ENCODE results near the gene TMEM235.

Gene TMEM235

DNA sequence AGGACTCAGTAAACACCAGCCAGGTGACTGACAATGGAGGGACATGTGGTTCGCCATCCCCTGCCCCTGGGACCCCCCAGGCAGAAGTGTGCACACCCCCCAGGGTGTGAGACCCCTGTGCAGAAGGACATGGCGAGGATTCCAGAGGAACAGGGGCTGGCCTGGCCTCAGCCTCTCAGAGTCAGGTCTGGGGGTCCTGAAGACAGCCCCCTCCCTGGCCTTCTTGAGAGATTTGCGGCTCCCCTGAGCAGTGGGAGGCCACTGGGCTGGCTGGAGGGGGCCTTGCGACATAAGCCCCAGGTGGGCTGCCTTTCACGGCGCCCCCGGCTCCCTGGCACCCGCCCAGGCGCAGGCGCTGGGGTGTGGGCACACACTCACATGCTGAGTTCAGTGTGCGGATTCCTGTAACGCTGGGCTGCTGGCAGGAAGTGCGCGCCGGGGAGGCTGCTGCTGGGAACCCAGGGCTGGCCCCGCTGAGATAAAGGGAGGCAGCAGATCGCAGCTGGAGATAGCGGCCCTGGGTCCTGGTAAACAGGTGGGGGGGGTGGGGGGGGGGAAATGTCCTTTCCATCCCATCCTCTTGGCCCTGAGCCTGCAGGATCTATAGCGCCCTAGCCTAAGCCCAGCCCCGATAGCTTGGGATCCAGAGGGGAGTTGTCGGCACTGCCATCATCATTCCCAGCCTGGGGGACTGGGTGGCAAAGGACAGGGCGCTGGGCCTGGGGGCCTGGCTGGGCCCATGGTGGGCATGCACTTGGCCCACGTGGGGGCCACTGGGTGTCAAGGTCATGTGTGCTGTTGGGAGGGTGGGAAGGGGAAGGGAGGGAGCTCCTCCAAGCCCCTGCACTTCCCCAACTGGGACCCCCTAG, 27.1 kb downstream of the TMEM235 start:
- H3K4me3 ChIP-seq (ENCODE audit: low read depth, low read length): no peak overlapping the region
- peaks cover 40% of the 10 kb centered on the region for H3K4me1 ChIP-seq (ENCODE audit: control insufficient read depth, insufficient read depth, low read length)
- H3K36me3 ChIP-seq (ENCODE audit: control insufficient read depth, insufficient read depth, low read length): no peaks in the 10 kb centered on the region
- H3K27ac ChIP-seq (ENCODE audit: low read depth, low read length): no peak overlapping the region; the same call in 1 of the 2 replicates
- H3K9ac ChIP-seq (ENCODE audit: low read length): peak overlapping the region; percentile 1
- H3K27me3 ChIP-seq (ENCODE audit: control insufficient read depth, insufficient read depth, low read length): no peaks in the 10 kb centered on the region
- no peaks in the 10 kb centered on the region for H3K9me3 ChIP-seq (ENCODE audit: control insufficient read depth, insufficient read depth, low read depth, low read length)

DNA sequence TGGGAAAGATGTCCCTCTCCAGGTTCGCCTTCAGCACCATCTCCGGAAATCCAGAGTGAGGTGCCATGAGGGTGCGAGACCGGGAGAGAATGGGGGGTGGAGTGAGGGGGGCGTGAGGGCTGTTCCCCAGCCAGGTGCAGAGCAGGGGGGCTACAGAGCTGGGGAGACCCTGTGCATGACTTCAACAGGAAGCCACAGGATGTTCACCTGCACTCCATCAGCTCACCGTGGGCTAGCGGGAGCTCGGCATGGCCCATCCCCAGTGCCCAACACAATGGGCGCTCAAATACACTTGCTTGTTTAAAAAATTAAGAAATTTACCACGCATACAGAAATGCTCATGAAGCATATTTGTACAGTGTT, 27.7 kb downstream of the TMEM235 start:
- no peak overlapping the region for H3K4me3 ChIP-seq (ENCODE audit: low read depth, low read length)
- H3K27ac ChIP-seq (ENCODE audit: low read depth, low read length): no peak overlapping the region
- H3K9ac ChIP-seq (ENCODE audit: low read length): no peak overlapping the region
- H3K27me3 ChIP-seq (ENCODE audit: control insufficient read depth, insufficient read depth, low read length): no peaks in the 10 kb centered on the region
- H3K9me3 ChIP-seq (ENCODE audit: control insufficient read depth, insufficient read depth, low read depth, low read length): no peaks in the 10 kb centered on the region
- H3K4me1 ChIP-seq (ENCODE audit: control insufficient read depth, insufficient read depth, low read length): peaks cover 39% of the 10 kb centered on the region
- H3K36me3 ChIP-seq (ENCODE audit: control insufficient read depth, insufficient read depth, low read length): no peaks in the 10 kb centered on the region

DNA sequence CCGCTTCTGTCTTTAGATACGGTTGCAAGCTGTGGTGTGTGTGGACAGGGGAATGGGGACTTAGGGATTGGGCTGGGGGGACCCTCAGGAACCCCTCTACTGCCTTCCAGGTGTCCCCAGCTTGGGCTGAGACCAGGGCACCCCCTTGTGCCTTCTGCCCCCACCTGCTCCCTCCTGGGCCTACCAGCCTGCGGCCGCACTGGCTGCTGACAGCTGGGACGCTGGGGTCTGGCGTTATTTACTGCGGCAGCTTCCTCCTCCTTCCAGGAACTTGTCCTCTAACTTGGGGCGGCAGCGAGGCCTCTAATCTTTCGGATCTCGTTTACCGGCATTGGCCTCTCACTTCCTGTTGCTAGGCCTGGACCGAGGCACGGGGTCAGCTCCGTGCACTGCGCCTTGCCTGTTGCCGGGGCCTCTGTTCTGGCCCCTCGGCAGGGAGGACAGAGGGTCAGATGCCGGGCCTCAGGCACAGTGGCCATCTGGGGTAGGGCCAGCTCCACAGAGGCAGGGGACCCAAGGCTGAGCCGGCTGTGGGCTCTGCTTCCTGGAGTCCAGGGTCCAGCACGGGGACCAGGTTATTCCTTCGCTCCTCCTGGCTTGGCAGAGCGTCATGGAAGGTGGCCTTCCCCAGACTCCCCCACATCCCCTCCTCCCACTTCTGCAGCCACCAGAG, 31.8 kb downstream of the TMEM235 start:
- no peak overlapping the region for H3K27ac ChIP-seq (ENCODE audit: low read depth, low read length)
- no peak overlapping the region for H3K9ac ChIP-seq (ENCODE audit: low read length)
- H3K9me3 ChIP-seq (ENCODE audit: control insufficient read depth, insufficient read depth, low read depth, low read length): no peaks in the 10 kb centered on the region
- no peaks in the 10 kb centered on the region for H3K27me3 ChIP-seq (ENCODE audit: control insufficient read depth, insufficient read depth, low read length)
- no peaks in the 10 kb centered on the region for H3K36me3 ChIP-seq (ENCODE audit: control insufficient read depth, insufficient read depth, low read length)
- H3K4me3 ChIP-seq (ENCODE audit: low read depth, low read length): no peak overlapping the region
- H3K4me1 ChIP-seq (ENCODE audit: control insufficient read depth, insufficient read depth, low read length): peaks cover 43% of the 10 kb centered on the region

DNA sequence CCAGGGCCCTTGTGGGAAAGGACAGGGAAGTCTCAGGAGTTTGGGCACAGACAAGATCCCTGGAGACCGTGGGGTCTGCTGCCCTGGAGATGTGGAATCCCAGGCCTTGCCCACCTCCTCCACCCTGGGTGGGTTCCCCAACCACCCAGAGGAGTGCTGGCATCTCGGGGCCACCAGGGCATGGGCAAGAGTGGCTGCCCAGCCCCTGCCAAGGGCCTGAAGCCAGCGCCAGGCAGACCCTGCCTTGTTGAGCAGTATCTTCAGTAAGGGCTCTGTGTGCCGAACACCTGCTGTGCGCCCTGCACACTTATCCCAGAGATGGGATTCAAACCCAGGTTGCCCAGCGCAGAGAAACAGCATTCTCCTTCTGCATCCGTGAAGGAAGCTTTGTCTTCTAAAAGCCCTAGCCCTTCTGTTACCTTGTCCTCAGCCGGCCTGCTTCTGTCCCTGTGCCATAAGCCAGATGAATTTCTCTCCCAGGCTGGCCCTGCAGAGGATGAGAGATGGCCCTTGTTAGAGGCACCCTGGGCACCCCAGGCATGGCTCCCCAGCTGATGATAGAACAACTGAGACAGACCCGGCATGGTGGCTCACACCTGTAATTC, 32.4 kb downstream of the TMEM235 start:
- Histone ChIP-seq H3K4me1 (ENCODE audit: control insufficient read depth, insufficient read depth, low read length) (peaks cover 45% of the 10 kb centered on the region), H3K9ac (ENCODE audit: low read length) (no peak overlapping the region), H3K9me3 (ENCODE audit: control insufficient read depth, insufficient read depth, low read depth, low read length) (no peaks in the 10 kb centered on the region), H3K27me3 (ENCODE audit: control insufficient read depth, insufficient read depth, low read length) (no peaks in the 10 kb centered on the region), H3K4me3 (ENCODE audit: low read depth, low read length) (no peak overlapping the region), H3K36me3 (ENCODE audit: control insufficient read depth, insufficient read depth, low read length) (no peaks in the 10 kb centered on the region), H3K27ac (ENCODE audit: low read depth, low read length) (no peak overlapping the region)

DNA sequence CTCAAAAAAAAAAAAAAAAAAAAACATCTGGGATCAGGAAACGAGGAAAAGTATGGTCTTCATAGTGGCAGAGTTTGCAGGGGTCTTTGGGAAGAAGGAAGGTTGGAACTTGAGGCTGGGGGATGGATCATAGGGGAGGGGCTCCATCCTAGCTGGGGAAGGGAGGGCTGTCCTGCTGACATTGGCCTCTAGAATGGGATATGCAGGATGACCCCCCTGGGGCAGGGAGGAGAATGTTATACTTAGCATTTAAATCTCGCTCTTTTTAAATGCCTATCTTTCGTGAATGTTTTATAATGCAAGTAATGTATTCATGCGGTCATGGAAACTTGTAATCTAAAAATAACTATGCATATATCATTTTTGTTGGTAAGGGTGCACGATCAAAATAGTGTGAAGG, 33.2 kb downstream of the TMEM235 start:
- Histone ChIP-seq H3K27me3 (ENCODE audit: control insufficient read depth, insufficient read depth, low read length) (no peaks in the 10 kb centered on the region), H3K27ac (ENCODE audit: low read depth, low read length) (no peak overlapping the region), H3K36me3 (ENCODE audit: control insufficient read depth, insufficient read depth, low read length) (no peaks in the 10 kb centered on the region), H3K4me3 (ENCODE audit: low read depth, low read length) (no peak overlapping the region), H3K9me3 (ENCODE audit: control insufficient read depth, insufficient read depth, low read depth, low read length) (no peaks in the 10 kb centered on the region), H3K4me1 (ENCODE audit: control insufficient read depth, insufficient read depth, low read length) (peaks cover 50% of the 10 kb centered on the region), H3K9ac (ENCODE audit: low read length) (no peak overlapping the region)

DNA sequence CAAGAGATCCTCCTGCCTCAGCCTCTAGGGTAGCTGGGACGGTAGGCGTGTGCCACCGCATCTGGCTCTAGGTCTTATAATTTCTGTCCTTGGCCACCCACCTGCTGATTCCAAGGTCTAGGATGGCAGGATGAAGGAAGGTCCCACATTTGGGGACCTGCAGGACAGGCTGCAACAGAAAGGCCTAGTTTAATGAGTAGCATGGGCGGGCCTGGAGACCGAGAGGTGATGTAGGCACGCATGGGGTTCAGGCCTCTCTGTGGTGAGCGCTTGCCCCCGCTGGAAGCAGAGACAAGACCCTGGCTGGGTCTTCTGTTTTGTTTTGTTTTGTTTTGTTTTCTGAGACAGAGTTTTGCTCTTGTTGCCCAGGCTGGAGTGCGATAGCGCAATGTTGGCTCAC, 33.7 kb downstream of the TMEM235 start:
- no peak overlapping the region for H3K4me3 ChIP-seq (ENCODE audit: low read depth, low read length)
- no peaks in the 10 kb centered on the region for H3K9me3 ChIP-seq (ENCODE audit: control insufficient read depth, insufficient read depth, low read depth, low read length)
- peaks cover 56% of the 10 kb centered on the region for H3K4me1 ChIP-seq (ENCODE audit: control insufficient read depth, insufficient read depth, low read length)
- no peak overlapping the region for H3K9ac ChIP-seq (ENCODE audit: low read length)
- H3K27ac ChIP-seq (ENCODE audit: low read depth, low read length): no peak overlapping the region
- no peaks in the 10 kb centered on the region for H3K27me3 ChIP-seq (ENCODE audit: control insufficient read depth, insufficient read depth, low read length)
- H3K36me3 ChIP-seq (ENCODE audit: control insufficient read depth, insufficient read depth, low read length): no peaks in the 10 kb centered on the region

DNA sequence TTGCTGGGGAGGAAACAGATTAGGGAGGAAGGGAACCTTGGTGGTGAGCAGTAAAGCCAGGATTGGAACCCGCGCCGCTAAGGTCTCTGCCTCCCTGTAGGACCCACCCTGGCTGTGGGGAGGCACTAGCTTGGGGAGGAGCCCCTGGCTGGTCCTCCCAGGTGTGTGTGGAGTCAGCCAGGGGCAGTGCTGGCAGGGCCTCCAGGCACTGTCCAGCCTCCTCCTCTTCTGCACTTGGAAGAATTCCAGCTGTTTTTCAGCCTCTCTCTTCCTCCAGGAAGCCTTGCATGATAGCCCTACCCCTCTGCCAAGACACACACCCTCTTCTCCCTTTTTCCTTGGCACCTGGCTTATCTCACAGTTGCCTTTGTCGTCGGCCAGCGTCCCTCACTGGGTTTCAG, 34.8 kb downstream of the TMEM235 start:
- H3K27ac ChIP-seq (ENCODE audit: low read depth, low read length): no peak overlapping the region
- H3K4me1 ChIP-seq (ENCODE audit: control insufficient read depth, insufficient read depth, low read length): peaks cover 65% of the 10 kb centered on the region
- H3K27me3 ChIP-seq (ENCODE audit: control insufficient read depth, insufficient read depth, low read length): no peaks in the 10 kb centered on the region
- H3K9ac ChIP-seq (ENCODE audit: low read length): no peak overlapping the region
- H3K9me3 ChIP-seq (ENCODE audit: control insufficient read depth, insufficient read depth, low read depth, low read length): no peaks in the 10 kb centered on the region
- no peak overlapping the region for H3K4me3 ChIP-seq (ENCODE audit: low read depth, low read length)
- no peaks in the 10 kb centered on the region for H3K36me3 ChIP-seq (ENCODE audit: control insufficient read depth, insufficient read depth, low read length)

DNA sequence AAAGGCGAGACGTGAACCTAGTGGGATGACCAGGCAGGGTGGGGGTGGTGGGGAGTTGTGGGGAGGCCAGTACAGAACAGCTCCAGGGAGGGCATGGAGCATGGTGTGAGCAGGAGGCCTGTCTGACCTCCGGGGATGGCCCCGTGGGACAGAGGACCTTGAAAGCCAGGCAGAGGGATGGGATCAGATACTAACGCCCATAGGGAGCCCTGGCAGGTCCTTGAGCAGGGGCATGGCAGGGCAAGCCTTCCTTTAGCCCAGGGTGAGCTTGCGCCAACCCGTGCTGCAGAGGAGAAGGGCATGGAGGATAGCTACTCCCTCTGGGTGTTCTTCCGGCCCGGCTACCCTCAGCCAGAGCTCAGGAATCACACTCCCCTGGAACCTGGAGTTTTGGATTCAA, 35.3 kb downstream of the TMEM235 start:
- no peak overlapping the region for H3K9ac ChIP-seq (ENCODE audit: low read length)
- H3K4me3 ChIP-seq (ENCODE audit: low read depth, low read length): no peak overlapping the region
- no peaks in the 10 kb centered on the region for H3K27me3 ChIP-seq (ENCODE audit: control insufficient read depth, insufficient read depth, low read length)
- no peaks in the 10 kb centered on the region for H3K9me3 ChIP-seq (ENCODE audit: control insufficient read depth, insufficient read depth, low read depth, low read length)
- H3K36me3 ChIP-seq (ENCODE audit: control insufficient read depth, insufficient read depth, low read length): no peaks in the 10 kb centered on the region
- H3K4me1 ChIP-seq (ENCODE audit: control insufficient read depth, insufficient read depth, low read length): peaks cover 70% of the 10 kb centered on the region
- H3K27ac ChIP-seq (ENCODE audit: low read depth, low read length): no peak overlapping the region

DNA sequence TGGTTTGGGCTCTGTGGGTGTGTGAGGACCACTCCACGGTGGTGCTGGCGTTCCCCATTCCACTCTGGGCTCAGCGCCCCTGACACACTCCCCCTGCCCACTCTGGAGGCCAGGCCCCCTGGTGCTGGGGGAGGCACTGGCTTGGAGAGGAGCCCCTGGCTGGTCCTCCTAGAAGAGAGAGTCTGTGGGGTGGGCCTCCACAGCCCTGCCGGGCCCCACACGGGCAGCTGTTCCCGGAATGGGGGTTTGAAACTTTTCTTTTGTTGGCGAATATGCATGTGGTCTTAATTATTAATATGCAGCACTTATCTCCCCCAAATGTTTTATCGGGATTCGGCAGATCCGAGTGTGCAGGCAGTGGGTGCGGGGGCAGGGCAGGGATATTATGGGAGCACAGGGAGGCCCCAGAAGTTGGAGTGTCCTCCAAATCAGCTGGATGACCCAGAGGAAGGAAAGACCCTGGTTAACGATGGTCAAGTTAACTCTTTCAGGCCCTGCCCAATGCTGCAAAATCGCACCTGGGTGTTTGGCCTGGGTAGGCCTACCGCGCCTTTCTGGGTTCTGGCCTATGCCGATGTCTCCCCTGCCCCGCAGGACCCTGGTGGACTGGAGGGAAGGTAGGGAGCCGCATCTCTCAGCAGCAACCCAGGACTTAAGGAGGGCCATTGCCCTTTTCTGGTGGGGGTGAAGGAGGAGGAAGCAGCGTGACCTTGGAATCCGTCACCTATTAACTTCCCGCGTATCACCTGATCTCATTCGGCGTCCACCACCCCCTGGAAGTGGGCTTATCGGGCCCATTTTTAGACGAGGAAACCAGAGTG, 36.0 kb downstream of the TMEM235 start:
- Histone ChIP-seq H3K27me3 (ENCODE audit: control insufficient read depth, insufficient read depth, low read length) (no peaks in the 10 kb centered on the region), H3K9me3 (ENCODE audit: control insufficient read depth, insufficient read depth, low read depth, low read length) (no peaks in the 10 kb centered on the region), H3K4me1 (ENCODE audit: control insufficient read depth, insufficient read depth, low read length) (peaks cover 77% of the 10 kb centered on the region), H3K9ac (ENCODE audit: low read length) (no peak overlapping the region), H3K27ac (ENCODE audit: low read depth, low read length) (no peak overlapping the region), H3K36me3 (ENCODE audit: control insufficient read depth, insufficient read depth, low read length) (no peaks in the 10 kb centered on the region), H3K4me3 (ENCODE audit: low read depth, low read length) (no peak overlapping the region)

DNA sequence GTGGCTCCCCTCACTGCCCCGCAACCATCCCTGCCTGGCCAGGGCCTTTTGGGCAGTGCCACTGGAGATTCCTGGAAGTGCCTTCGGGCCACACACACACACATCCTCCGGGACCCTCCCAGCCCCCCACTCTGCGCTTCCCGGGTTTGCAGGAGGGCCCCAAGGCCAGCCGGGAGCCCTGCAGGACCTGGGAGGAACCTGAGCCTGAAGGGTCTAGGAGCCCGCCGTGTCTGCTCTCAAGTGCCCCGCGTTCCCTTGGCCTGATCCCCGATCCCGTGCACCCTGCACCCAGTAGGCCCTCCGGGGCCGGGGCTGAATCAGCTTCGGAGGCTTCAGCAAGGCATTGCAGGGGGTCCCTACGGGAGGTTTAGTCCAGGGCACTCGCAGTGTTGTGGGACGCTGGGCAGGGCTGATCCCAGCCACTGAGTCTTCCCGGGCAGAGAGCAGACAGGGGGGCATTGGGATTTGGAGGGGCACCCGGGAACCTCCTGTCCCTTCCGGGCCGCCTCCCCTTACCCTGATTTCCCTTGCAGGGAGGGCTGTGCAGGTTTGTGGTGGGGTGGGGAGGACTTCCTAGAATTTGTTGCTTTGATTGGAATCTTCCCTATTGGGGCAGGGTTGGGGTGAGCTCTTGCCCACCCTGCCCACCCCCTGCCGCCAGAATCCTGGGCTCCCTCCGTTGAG, 36.9 kb downstream of the TMEM235 start:
- Histone ChIP-seq H3K4me1 (ENCODE audit: control insufficient read depth, insufficient read depth, low read length) (peaks cover 82% of the 10 kb centered on the region), H3K27me3 (ENCODE audit: control insufficient read depth, insufficient read depth, low read length) (no peaks in the 10 kb centered on the region), H3K9ac (ENCODE audit: low read length) (peak overlapping the region; percentile 87), H3K9me3 (ENCODE audit: control insufficient read depth, insufficient read depth, low read depth, low read length) (no peaks in the 10 kb centered on the region), H3K27ac (ENCODE audit: low read depth, low read length) (peak overlapping the region; percentile 0; the same call in 1 of the 2 replicates), H3K36me3 (ENCODE audit: control insufficient read depth, insufficient read depth, low read length) (no peaks in the 10 kb centered on the region), H3K4me3 (ENCODE audit: low read depth, low read length) (peak overlapping the region; percentile 43; the same call in 1 of the 2 replicates)
